Astrocyte of the cerebellum (primary cell): ENCODE data around the gene SETD3.

Source experiments
- DNase-seq: peaks from one replicate; pipeline ENCODE4 v3.0.0-alpha.2; 2011; ENCODE audit warnings: low read depth
- H3K4me3 ChIP-seq: 2 replicates; pipeline ENCODE4 v1.5.1; 2011; ENCODE audit warnings: mild to moderate bottlenecking, low read depth, low read length, moderate library complexity
- in situ Hi-C: cut with HindIII; loops from 2 replicates; pipeline ENCODE4 v1.10.0; 2017; ENCODE audit warnings: low sequenced_read_pairs
- TF ChIP-seq, protein P1 (sequence below): IDR thresholded peaks from 2 replicates; pipeline ENCODE4 v1.5.1; 2012; ENCODE audit warnings: low read length, low read depth, moderate library complexity, mild to moderate bottlenecking; ENCODE audit errors: missing control alignments

The SETD3 gene

DNA sequence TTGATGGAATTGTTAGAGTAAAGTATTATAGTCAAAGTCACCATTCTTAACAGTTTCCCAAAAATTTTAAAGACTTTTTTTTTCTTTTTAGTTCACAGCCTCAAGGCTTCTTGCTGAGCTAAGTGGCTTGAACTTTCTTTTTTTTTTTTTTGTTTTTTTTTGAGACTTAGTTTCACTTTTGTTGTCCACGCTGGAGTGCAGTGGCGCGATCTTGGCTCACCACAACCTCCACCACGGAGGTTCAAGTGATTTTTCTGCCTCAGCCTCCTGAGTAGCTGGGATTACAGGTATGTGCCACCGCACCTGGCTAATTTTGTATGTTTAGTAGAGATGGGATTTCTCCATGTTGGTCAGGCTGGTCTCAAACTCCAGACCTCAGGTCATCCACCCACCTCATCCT, 92.8 kb downstream of the SETD3 start:
- TF ChIP-seq, protein P1, sequence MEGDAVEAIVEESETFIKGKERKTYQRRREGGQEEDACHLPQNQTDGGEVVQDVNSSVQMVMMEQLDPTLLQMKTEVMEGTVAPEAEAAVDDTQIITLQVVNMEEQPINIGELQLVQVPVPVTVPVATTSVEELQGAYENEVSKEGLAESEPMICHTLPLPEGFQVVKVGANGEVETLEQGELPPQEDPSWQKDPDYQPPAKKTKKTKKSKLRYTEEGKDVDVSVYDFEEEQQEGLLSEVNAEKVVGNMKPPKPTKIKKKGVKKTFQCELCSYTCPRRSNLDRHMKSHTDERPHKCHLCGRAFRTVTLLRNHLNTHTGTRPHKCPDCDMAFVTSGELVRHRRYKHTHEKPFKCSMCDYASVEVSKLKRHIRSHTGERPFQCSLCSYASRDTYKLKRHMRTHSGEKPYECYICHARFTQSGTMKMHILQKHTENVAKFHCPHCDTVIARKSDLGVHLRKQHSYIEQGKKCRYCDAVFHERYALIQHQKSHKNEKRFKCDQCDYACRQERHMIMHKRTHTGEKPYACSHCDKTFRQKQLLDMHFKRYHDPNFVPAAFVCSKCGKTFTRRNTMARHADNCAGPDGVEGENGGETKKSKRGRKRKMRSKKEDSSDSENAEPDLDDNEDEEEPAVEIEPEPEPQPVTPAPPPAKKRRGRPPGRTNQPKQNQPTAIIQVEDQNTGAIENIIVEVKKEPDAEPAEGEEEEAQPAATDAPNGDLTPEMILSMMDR = no peak
- H3K4me3 ChIP-seq = no peak overlapping the region
- DNase-seq = no peak
- in situ Hi-C loops = no loop called here

GRCh38 chr14:99384450-99385417, 95.9 kb downstream of the SETD3 start:
- H3K4me3 ChIP-seq = no peak overlapping the region
- DNase-seq = no peak
- in situ Hi-C loops = no loop called here
- TF ChIP-seq, protein P1 = no peak

GRCh38 chr14:99383472-99384449, 96.9 kb downstream of the SETD3 start:
- in situ Hi-C loops = no loop called here
- no peak for DNase-seq
- TF ChIP-seq, protein P1 = no peak
- no peak overlapping the region for H3K4me3 ChIP-seq

DNA sequence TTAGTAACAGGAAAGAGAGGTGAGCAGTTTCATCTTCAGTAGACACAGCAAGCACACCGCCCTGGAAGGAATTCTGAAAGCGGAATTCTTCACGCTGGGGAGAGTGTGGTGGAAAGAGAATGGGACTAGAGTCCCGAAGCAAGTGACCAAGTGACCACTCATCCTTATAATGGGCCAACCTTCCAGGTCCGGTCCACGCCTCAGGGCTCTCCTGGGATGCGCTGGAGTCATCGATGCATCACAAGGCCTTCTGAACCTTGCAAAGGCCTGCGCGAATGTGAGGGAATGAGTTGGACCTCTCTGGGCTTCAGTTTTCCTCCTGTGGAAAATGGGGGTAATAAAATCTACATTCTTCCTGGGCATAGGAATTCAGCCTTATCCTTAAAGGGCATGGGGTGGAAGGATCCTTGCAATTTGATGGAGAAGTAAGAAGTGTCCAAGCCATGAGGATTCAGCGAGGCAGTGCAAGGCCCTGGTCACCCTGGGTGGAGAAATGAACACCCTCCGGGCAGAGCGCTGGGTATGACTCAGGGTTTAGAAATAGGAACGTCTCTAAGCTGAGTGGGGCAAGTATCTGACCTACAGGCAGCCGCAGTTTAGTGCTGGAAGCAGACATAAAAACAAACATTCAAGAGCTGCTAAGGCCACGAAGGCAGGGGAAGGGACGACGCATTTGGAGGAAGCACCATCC, 97.7 kb downstream of the SETD3 start:
- DNase-seq = no peak
- H3K4me3 ChIP-seq = no peak overlapping the region
- in situ Hi-C loops = no loop called here
- TF ChIP-seq, protein P1 = no peak

DNA sequence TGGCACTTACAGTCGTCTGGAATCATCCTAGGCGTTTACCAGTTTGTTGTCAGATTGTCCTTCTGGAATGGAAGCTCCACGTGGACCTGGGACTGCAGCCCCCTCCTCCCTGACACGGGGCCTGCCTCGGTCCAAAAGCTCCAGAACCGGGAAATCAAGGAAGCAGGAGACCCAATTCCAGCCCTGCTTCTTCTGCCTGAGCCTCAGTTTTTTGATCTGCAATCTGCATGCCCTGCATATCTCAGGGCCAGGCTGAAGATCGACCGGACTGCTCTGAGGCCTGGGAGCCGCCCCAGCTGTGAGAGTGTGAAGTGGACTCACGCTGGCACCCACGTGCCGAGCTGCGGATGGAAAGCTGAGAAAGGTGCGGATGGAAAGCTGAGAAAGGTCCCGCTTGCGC, 98.6 kb downstream of the SETD3 start:
- TF ChIP-seq, protein P1 = no peak
- in situ Hi-C loops = no loop called here
- no peak for DNase-seq

GRCh38 chr14:99381688-99382060, 99.0 kb downstream of the SETD3 start:
- DNase-seq = no peak
- in situ Hi-C loops = no loop called here
- H3K4me3 ChIP-seq = no peak overlapping the region
- TF ChIP-seq, protein P1 = no peak

More for the DNA sequence above, 98.6 kb downstream of the SETD3 start:
- H3K4me3 ChIP-seq = no peak overlapping the region
